Dendritic cell treated with granulocyte-macrophage colony-stimulating factor and Interleukin-4, amounts not matched to agents 40 ng/mL and 50 ng/mL, for 4 days (primary cell): ENCODE data around the gene COX4I2.
A peak's percentile ranks its signal among the peaks of the same experiment; 100 is the strongest.

Experiments
- H3K27ac Mint-ChIP-seq: one replicate; pipeline ENCODE4 v1.8.0; 2022; ENCODE audit warnings: mild to moderate bottlenecking, mixed read lengths
- H3K27me3 Mint-ChIP-seq: one replicate; pipeline ENCODE4 v1.8.0; 2022; ENCODE audit warnings: mild to moderate bottlenecking, mixed read lengths
- H3K36me3 Mint-ChIP-seq: one replicate; pipeline ENCODE4 v1.8.0; 2022; ENCODE audit warnings: low read depth, mixed read lengths
- H3K4me1 Mint-ChIP-seq: one replicate; pipeline ENCODE4 v1.8.0; 2022; ENCODE audit warnings: low read depth, mixed read lengths
- H3K4me3 Mint-ChIP-seq: one replicate; pipeline ENCODE4 v1.8.0; 2022; ENCODE audit warnings: mild to moderate bottlenecking, moderate library complexity, mixed read lengths
- H3K9me3 Mint-ChIP-seq: one replicate; pipeline ENCODE4 v1.8.0; 2022; ENCODE audit warnings: mixed read lengths
- intact Hi-C: fragments of 100-400 bp; cut with micrococcal nuclease; formaldehyde crosslinking; loops from one replicate; pipeline ENCODE4 v1.15.0; 2022

COX4I2 gene

DNA sequence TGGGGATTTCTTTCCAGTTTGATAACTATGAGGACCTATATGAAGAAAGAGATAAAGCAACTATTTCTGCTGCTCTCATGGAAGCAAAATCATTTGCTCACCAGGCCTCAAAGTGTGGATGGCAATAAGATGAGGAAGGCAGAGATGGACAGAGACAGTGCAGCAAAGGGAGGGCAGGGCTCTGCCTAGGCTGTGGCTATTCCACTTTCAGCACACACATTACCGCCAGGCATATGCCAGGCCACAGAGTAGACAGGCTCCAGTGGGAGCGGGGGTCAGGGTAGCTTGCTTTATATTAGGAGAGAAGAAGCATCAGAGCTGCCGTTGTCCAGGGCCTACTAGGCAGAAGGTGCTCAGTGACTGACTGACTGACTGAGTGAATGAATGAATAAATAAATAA, 44.1 kb downstream of the COX4I2 start:
- Mint-ChIP-seq H3K36me3 (peaks cover 80% of the 10 kb centered on the region), H3K9me3 (no peaks in the 10 kb centered on the region), H3K4me1 (peaks cover 58% of the 10 kb centered on the region), H3K27ac (no peak overlapping the region), H3K27me3 (no peaks in the 10 kb centered on the region), H3K4me3 (no peak overlapping the region)
- intact Hi-C loops: no loop called here

DNA sequence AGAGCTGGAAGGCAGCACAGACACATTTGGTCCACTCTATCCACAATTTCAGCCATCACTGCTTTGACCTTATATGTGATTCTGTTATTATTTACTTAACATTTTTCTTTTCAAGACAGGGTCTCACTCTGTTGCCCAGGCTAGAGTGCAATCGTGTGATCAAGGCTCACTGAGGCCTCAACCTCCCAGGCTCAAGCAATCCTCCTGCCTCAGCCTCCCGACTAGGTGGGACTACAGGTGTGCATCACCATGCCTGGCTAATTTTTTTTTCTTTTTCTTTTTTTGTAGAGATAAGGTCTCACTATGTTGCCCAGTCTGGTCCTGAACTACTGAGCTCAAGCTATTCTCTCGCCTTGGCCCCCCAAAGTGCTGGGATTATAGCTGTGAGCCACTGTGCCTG, 44.6 kb downstream of the COX4I2 start:
- Mint-ChIP-seq H3K4me1 (peaks cover 59% of the 10 kb centered on the region), H3K36me3 (peaks cover 83% of the 10 kb centered on the region), H3K4me3 (no peak overlapping the region), H3K27ac (no peak overlapping the region), H3K9me3 (no peaks in the 10 kb centered on the region), H3K27me3 (no peaks in the 10 kb centered on the region)
- intact Hi-C loops: no loop called here

DNA sequence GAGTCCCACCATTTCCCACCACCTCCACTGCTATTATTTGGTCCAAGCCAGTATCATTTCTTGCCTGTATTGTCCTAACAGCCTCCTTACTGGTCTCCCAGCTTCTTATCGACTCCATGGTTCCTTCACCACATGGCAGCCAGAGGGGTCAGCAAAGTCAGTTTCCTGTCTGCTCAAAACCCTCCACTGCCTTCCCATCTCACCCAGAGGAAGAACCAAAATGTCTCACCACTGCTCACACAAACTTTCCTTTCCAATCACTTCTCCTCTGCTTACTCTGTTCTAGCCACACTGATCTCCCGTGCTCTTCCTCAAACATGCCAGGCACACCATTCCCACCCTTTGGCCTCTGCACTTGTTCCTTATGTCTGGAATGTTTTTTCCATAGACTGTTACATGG, 45.2 kb downstream of the COX4I2 start:
- intact Hi-C loops: no loop called here
- H3K9me3 Mint-ChIP-seq: no peaks in the 10 kb centered on the region
- H3K27me3 Mint-ChIP-seq: no peaks in the 10 kb centered on the region
- no peak overlapping the region for H3K4me3 Mint-ChIP-seq
- H3K4me1 Mint-ChIP-seq: peaks cover 53% of the 10 kb centered on the region
- peak overlapping the region; percentile 11 for H3K27ac Mint-ChIP-seq
- H3K36me3 Mint-ChIP-seq: peaks cover 83% of the 10 kb centered on the region

DNA sequence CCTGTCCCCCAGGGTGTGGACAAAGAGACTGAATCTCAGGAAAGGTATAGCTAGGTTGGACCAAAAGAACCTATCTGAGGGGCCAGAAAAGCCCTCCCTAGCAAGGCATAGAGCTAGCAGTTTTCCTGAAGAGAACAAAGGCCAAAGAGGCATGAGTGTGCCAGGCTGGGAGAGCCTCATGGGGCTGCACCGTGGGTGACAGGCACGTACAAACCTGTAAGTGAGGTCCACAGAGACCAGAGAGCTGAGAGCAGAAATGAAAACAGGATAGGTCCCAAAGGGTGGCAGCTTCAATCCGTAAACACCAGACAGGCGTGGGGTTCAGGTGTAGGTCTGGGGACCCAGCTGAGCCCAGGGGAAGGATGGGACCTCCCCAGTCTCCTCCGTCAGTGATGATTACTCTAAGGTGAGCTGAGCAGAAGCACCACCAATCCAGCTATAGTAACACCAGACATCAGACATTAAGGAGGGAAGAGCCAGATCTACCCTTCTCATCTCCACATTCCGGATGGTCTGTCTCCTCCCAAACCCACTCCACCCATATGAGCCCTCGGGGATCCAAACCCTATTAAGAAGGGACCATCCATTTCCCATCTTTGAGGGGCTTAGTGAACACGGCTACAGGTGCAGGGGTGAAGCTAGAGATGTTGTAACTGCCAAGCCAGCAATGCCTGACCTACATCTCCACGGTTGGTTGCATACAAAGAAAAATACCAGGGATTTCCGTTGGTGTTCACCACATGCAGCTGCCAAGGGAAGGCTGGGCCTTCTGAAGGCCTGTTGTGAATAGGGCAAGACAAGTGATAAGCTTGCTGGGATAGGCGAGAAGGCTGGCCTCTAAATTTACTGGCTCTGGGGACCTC, 46.7 kb downstream of the COX4I2 start:
- H3K27me3 Mint-ChIP-seq: no peaks in the 10 kb centered on the region
- H3K4me1 Mint-ChIP-seq: peaks cover 38% of the 10 kb centered on the region
- no peaks in the 10 kb centered on the region for H3K9me3 Mint-ChIP-seq
- H3K36me3 Mint-ChIP-seq: peaks cover 76% of the 10 kb centered on the region
- intact Hi-C loops: no loop called here
- no peak overlapping the region for H3K4me3 Mint-ChIP-seq
- peak overlapping the region; percentile 33 for H3K27ac Mint-ChIP-seq

DNA sequence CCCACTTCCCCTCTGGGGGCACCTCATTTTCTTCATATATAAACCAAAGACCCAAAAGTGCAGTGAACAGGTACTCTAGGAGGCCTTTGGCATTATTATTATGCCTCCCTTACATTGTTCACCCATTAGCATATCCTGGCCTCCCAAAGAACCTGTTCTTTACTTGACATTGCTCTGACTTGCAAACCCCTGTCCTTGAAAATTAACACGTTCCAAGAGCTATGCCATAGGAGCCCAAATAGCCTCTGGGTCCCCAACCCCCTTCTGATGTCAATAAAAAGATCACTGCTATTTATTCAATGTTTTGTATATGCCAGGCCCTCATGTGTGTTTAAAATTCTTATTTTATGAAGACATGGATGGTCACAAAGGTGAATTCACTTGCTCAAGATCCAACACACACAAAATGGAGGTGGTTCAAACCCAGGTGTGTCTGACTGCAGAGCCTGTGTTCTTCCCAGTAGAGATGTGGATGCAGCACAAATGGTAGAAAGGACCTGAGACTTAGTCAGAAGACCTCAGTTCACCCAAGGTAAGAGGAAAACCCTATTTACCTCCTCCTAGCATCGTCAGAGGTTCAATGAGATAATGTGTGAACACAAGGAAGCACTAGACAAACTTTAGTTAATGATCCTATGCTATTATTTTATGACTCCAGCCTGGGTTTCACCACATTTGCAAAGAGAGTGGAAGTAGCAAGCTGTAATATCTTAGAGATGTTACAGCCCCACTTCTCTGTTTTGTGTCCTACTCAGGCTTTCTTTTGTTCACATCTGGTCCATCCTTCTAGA, 48.3 kb downstream of the COX4I2 start:
- Mint-ChIP-seq H3K27ac (no peak overlapping the region), H3K27me3 (no peaks in the 10 kb centered on the region), H3K9me3 (no peaks in the 10 kb centered on the region), H3K36me3 (peaks cover 77% of the 10 kb centered on the region), H3K4me3 (no peak overlapping the region), H3K4me1 (peaks cover 30% of the 10 kb centered on the region)
- intact Hi-C loops: no loop called here

DNA sequence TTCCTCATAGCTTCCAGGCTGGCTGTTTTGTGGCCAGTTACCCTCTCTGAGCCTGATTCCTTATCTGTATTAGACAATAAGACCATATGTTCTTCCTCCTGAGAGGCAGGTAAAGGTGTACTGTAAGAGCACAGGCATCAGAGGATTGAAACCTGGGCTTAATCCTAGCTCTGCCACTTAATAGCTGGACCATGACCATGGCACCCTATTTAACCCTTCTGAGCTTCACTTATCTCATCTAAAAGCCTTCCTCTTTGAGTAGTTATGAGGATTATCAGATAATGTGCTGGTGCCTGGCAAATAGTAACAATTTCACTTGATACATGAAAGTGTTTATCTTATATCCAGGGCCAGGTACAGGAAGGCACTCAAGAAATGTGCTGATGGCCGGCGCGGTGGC, 50.1 kb downstream of the COX4I2 start:
- Mint-ChIP-seq H3K27ac (no peak overlapping the region), H3K27me3 (no peaks in the 10 kb centered on the region), H3K4me3 (no peak overlapping the region), H3K36me3 (peaks cover 81% of the 10 kb centered on the region), H3K9me3 (no peaks in the 10 kb centered on the region), H3K4me1 (peaks cover 30% of the 10 kb centered on the region)
- intact Hi-C loops: no loop called here

DNA sequence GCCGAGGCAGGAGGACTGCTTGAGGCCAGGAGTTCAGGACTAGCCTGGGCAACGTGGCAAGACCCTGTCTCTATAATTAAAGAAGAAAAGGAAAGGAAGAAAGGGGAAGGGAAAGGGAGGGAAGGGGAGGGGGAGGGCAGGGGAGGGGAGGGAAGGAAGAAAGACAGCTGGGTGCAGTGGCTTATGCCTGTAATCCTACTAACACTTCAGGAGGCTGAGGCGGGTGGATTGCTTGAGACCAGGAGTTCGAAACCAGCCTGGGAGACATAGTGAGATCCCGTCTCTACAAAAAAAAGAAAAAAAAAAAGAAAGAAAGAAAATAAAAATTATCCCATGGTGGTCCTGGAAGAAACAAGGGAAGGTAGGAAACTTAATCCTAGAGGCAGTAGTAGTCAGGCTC, 51.4 kb downstream of the COX4I2 start:
- Mint-ChIP-seq H3K27ac (peak overlapping the region; percentile 34), H3K4me1 (peaks cover 29% of the 10 kb centered on the region), H3K36me3 (peaks cover 80% of the 10 kb centered on the region), H3K4me3 (no peak overlapping the region), H3K27me3 (no peaks in the 10 kb centered on the region), H3K9me3 (no peaks in the 10 kb centered on the region)
- intact Hi-C loops: no loop called here

DNA sequence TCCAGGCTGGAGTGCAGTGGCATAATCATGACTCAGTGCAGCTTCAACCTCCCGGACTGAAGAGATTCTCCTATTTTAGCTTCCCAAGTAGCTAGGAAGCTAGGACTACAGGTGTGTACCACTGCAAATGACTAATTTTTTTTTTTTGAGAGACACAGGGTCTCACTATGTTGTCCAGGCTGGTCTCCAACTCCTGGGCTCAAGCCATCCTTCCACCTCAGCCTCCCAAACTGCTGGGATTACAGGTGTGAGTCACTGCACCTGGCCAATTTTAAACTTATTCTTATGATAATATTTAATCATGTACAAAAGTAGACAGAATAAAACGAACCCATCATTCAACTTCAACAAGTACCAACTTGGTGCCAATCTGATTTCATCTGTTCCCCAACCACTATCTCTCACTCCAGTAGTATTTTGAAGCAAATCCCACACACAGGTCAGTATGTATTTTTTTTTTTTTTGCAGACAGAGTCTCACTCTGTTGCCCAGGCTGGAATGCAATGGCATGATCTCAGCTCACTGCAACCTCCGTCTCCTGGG, 52.5 kb downstream of the COX4I2 start:
- peaks cover 72% of the 10 kb centered on the region for H3K36me3 Mint-ChIP-seq
- H3K27ac Mint-ChIP-seq: no peak overlapping the region
- H3K27me3 Mint-ChIP-seq: no peaks in the 10 kb centered on the region
- H3K4me3 Mint-ChIP-seq: no peak overlapping the region
- H3K9me3 Mint-ChIP-seq: no peaks in the 10 kb centered on the region
- H3K4me1 Mint-ChIP-seq: peaks cover 39% of the 10 kb centered on the region
- intact Hi-C loops: no loop called here

DNA sequence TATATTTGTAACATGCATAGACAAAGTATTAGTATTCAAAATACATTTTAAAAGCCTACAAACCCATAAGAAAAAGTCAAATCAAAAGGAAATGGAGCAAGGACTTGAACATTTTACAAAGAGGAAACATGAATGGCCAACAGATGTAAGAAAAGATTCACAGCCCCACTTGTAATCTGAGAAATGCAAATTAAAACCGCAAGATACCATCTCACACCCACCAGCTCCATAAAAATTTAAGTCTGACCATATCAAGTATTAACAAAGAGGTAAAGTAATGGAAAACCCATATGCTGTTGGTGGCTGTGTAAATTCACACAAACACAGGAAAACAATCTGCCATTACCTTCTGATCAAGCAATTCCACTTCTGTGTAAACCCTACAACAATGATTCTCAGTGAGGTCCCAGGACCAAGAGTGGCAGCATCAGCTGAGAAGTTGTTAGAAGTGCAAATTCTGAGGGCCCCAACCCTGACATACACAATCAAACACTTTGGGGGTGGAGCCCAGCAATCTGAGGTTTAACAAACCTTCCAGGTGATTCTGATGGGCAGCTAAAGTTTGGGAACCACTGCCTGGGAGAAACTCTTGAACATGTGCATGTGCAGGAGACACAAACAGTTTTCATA, 54.0 kb downstream of the COX4I2 start:
- H3K4me3 Mint-ChIP-seq: no peak overlapping the region
- no peaks in the 10 kb centered on the region for H3K27me3 Mint-ChIP-seq
- no peak overlapping the region for H3K27ac Mint-ChIP-seq
- no peaks in the 10 kb centered on the region for H3K9me3 Mint-ChIP-seq
- intact Hi-C loops: no loop called here
- H3K4me1 Mint-ChIP-seq: peaks cover 50% of the 10 kb centered on the region
- H3K36me3 Mint-ChIP-seq: peaks cover 72% of the 10 kb centered on the region

DNA sequence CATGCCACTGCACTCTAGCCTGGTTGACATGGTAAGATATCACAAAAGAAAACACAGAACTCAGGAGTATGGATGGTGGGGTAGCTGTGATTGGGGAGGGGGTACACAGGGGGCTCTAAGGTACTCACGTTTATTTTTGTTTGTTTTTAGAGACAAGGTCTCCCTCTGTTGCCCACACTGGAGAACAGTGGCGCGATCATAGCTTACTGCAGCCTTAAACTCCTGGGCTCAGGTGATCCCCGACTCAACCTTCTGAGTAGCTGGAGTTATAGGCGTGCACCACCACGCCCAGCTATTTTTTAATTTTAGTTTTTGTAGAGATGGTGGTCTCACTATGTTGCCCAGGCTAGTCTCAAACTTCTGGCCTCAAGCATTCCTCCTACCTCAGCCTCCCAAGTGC, 55.7 kb downstream of the COX4I2 start:
- no peak overlapping the region for H3K27ac Mint-ChIP-seq
- no peak overlapping the region for H3K4me3 Mint-ChIP-seq
- no peaks in the 10 kb centered on the region for H3K27me3 Mint-ChIP-seq
- peaks cover 57% of the 10 kb centered on the region for H3K4me1 Mint-ChIP-seq
- peaks cover 73% of the 10 kb centered on the region for H3K36me3 Mint-ChIP-seq
- intact Hi-C loops: no loop called here
- no peaks in the 10 kb centered on the region for H3K9me3 Mint-ChIP-seq

DNA sequence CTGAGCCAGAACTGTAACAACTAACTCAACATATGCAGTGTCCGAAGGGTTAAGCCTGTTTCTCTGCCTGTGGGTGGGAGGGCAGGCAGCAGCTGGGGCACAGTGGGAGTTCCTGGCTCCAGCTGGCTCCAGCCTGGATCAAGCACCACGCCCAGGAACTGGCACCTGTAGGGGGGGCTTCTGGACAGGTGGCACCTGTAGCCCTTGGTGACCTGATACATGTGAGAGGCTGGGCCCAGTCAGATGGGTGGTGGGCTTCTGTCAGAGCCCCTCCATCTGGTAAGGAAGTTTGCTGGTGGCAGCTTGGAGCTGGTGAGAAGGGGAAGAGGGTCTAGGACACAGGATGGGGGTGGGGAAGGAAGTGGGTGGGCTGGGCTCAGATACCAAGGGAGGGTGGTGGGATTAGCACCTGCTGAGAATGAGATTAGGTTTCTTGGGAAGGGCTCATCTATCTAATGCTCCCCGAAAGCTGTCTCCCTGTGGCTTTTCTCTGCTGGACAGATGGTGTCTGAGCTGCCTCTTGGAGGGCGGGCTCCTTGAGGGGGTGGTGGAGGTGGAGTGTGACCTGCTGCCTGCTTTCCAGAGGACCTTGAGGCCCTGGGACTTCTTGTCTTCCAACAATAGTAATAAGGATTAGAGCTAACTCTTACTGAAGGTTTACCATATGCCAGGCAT, 56.4 kb downstream of the COX4I2 start:
- Mint-ChIP-seq H3K4me3 (no peak overlapping the region), H3K27me3 (no peaks in the 10 kb centered on the region), H3K27ac (peak overlapping the region; percentile 15), H3K4me1 (peaks cover 64% of the 10 kb centered on the region), H3K9me3 (no peaks in the 10 kb centered on the region), H3K36me3 (peaks cover 73% of the 10 kb centered on the region)
- intact Hi-C loops: no loop called here
